22Rv1 (cell line): Measurements from ENCODE around the gene MAGI2.

Experiments used
- CTCF ChIP-seq: fragments of 450-650 bp; IDR thresholded peaks from 2 replicates; pipeline ENCODE4 v1.5.1; 2017; ENCODE audit warnings: mild to moderate bottlenecking
- ZFX ChIP-seq: fragments of 450-650 bp; IDR thresholded peaks from 2 replicates; pipeline ENCODE4 v1.6.1; 2017; ENCODE audit warnings: antibody characterized with exemption, borderline replicate concordance

GRCh38 chr7:78993341-78993740, 460.1 kb downstream of the MAGI2 start:
- TF ChIP-seq CTCF (no peak), ZFX (no peak)
